Stimulated activated CD4-positive, alpha-beta T cell treated with anti-CD3 and anti-CD28 coated beads, Interleukin-12 subunit alpha, Interleukin-12 subunit beta, amount 100 ng/mL, for 4 hours (primary cell): Measurements from ENCODE around the gene INPP4B.
A peak's percentile ranks its signal among the peaks of the same experiment; 100 is the strongest.
"Not testable (repeated sequence)": the region's sequence is repeated elsewhere in the genome, so short reads cannot be mapped to it uniquely, and the experiment has no call there.

Source experiments
- DNase-seq: peaks from one replicate; pipeline ENCODE4 v3.0.0-alpha.2; 2020

INPP4B gene

DNA sequence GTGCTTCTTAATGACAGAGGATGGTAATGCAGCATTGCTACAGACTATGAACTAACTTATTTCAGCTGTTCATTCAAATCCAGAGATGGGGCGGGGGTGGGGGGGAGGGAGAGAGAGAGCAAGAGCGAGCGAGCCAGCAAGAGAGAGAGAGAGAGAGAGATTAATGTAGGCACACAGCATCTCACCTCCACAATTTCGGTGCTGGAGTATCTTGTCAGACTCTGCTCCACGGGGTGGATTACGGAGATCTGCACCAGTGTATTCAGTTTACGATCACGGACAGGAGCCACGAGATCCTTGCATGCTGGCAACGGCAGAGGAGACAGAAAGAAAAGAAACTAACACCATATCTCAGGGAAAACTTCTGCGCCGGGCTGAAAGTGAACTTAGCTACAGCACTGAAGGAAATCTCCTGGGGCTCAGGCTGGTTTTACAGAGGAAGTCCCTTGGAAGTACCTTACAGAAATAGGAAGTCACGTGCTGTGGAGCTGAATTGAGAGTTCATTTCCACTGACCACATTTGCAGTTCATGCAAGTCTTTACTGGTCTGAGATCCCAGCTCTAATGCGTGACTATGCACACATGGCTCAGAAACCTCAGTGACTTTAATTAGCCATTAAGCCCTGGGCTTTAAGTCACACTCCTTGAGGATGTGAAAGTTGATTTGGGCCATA, 440.9 kb downstream of the INPP4B start:
- DNase-seq, result peak; percentile 50

DNA sequence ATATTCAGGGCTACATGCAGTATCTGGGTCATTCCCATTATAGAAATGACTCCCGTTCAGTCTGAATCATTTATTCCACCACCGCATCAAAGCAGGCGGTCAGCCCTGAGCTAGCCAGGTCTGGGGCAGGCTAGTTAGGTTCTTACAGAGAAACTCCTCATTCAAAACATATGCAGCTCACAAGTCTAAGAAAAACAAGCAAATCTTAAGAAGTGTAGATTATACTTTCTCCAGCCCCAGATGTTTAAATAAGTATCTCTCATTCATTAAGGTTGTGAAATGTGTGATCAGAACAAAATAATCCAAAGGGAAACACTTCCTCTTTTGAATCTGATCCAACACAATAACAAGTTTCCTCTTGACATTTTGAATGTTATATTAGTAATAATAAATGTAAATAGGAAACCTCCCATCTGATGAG, 441.9 kb downstream of the INPP4B start:
- peak; percentile 38 for DNase-seq

DNA sequence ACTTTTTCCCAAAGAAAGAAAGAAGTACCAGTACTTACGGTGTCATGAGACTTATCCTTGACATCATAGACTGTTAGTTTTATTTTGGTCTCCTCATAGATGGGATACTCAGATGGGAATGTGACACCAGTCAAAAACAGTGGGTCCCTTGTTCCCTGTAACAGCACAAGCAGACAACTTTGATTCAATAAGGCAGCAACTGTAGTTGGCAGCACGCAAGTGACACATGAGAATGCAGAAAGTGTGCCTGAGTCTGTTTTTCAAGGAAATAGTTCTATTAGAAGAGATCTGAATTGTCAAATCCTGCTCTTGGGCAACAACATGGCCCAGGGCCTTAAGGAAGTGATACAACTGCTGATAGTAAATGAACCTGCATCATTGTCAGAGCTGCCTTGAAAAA, 443.2 kb downstream of the INPP4B start:
- no peak for DNase-seq

DNA sequence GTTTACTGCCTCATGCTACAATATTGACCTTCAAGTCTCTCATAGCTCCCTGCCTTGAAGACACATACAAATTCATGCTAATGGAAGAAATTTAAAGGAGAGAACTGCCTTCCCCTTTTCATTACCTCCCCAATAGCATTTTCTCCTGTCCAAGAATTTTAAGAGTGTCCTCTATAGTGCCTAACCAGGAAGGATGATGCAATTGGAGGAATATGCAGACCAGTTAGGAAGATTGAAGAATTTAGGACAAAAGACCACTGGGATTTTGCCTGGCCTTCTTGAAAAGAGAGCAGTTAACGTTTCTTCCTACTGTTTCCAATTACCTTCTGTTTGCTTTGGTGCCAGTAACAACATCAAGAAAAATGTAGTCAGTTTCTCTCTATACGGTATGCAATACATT, 443.9 kb downstream of the INPP4B start:
- no peak for DNase-seq

DNA sequence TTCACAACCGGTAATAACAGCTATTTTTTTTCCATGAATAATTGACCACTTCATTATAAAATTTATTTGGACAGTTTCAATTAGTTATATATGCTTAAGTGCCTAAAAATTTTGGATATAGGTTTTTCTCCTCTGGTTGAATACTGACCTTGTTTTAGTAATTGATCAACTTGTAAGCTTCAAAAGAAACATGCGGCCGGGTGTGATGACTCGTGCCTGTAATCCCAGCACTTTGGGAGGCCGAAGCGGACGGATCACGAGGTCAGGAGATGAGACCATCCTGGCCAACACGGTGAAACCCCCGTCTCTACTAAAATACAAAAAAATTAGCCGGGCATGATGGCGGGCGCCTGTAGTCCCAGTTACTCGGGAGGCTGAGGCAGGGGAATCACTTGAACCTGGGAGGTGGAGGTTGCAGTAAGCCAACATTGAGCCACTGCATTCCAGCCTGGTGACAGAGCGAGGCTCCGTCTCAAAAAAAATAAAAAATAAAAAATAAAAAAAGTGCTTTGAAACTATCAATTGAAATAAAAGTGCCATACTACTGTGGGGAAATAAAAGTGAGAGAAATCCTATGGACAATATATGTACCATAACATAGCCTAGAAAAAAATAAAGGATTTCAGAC, 448.6 kb downstream of the INPP4B start:
- not testable (repeated sequence) for DNase-seq

DNA sequence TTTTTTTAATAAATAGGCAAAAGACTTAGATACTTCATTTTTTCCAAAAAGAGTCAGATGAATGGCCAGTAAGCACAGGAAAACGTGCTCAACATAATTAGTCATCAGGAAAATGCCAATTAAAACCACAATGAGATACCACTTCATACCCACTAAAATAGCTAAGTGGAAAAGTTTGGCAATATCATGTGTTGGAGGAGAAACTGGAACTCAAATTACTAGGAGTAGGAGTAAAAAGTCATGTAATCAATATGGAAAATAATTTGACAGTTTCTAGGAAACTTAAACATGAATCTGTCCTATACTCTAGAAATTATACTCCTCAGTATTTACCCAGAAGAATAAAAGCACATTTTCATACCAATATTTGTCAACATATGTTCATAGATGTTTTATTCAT, 449.8 kb downstream of the INPP4B start:
- DNase-seq, result no peak

DNA sequence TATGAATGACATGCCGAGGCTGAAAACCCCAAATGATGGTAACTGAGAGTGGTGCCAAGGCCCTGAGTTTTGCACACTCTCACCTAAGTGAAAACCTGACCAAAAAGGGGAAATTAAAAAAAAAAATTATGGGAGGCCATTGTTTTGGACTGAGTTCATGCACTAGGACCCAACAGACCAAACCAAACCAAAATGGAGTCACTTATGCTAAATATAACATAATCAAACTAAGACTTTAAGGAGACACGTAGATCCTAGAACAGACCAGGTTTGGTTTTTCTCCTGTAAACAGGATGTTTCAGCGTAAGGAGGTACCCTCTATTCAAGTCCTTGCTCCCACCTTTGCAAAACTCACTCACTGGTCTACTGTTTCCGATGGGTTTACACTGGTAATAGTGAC, 453.0 kb downstream of the INPP4B start:
- DNase-seq, result no peak

DNA sequence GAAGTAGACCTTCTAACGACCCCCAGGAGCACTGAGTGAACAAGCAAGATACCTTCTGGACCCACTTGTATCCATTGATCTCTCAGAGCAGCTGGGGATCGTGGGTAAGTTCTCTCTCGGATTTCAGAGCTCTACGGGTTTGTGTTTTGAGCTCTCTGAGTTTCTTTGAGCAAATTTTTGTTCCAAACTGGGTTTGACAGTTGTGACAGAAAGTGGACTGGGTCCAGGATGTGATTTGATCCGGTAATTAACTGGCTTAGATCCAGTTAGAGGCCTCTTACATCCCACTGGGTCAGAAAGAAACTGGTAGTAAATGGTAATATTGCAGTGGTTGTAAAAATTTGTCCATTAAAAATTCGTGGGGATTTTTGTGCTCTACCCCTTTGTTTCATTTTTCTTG, 459.2 kb downstream of the INPP4B start:
- no peak for DNase-seq

DNA sequence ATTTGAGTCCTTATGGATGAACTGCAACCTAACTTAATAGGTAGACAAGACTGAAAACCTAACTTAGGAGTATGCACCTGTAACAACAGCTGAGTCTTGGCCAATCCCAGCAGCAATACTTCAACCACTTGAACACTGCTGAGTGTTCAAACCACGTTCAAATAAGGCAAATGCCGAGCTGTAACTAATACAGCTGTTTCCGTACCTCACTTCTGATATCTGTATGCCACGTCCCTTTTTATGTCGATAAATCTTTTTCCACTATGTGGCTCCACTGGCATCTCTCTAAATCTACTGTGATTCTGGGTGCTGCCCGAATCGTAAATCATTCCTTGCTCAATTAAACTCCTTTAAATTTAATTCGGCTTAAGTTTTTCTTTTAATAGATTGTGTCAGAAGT, 459.7 kb downstream of the INPP4B start:
- no peak for DNase-seq

DNA sequence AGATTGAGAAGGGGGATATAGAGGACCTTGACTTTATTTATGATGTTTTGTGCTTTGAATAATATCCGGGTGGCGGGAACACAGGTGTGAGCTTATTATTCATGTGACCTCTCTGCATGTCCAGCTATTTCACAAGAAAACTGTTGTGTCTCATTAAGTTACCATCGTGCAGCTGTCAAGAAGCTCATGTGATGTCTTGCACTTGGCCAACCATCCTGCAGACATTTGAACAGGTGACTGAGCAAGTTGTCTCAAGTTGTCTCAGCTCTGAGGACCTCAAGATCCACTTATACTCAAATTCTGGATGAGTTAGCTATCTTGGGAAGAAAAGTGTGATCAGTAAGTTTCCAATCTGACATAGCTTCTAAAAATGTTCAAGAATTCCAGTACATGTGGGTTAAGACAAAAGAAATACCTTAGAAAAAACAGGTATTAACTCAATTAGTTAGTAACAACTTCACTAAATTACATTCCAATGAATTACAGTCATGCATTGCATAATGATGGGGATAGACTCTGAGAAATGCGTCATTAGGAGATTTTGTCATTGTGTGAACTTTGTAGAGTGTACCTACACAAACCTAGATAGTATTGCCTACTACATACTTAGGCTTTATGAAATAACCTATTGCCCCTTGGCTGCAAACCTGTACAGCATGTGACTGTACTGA, 462.2 kb downstream of the INPP4B start:
- no peak for DNase-seq

DNA sequence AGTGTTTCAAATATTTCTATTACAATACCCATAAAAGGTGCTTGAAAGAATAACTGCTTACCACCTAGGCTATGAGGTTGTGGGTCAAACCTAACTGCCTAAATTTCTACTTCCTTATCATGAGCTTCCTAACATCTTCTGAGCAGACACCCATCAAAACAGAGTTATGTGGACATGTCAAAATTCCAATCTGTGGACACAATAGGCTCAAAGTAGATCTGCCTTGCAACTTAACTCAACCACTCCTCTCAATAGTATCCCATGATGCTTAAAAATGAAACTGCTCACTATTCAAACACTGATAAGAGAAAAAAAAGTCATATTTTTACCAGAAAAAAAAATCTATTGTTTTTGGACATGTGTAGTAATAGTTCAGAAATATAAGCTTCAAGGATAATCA, 462.7 kb downstream of the INPP4B start:
- DNase-seq, result no peak

DNA sequence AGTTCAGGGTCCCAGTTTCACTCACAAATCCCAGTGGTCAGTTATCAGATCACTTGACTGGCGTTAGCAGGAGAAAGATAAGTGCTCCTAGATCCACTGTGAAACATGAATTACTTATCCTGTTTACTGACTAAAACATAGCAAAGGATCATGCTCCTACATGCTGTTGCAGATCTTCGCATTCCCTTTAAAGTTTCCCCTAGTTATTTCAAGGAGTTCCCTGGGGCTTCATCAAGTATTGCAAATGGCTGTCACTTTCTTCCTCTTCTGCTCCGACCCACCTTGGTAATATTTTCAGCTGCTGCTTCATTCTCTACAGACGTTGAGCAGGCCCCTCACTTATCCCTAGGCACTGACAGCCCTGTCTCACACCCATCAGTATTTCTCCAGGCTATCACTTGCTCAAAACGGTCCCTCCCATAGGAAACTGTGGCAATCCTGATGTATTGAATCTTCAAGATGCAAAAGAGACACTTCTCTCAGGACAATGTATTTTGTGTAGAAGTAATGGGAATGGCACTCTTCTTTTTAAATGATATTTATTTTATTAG, 466.0 kb downstream of the INPP4B start:
- DNase-seq, result no peak

DNA sequence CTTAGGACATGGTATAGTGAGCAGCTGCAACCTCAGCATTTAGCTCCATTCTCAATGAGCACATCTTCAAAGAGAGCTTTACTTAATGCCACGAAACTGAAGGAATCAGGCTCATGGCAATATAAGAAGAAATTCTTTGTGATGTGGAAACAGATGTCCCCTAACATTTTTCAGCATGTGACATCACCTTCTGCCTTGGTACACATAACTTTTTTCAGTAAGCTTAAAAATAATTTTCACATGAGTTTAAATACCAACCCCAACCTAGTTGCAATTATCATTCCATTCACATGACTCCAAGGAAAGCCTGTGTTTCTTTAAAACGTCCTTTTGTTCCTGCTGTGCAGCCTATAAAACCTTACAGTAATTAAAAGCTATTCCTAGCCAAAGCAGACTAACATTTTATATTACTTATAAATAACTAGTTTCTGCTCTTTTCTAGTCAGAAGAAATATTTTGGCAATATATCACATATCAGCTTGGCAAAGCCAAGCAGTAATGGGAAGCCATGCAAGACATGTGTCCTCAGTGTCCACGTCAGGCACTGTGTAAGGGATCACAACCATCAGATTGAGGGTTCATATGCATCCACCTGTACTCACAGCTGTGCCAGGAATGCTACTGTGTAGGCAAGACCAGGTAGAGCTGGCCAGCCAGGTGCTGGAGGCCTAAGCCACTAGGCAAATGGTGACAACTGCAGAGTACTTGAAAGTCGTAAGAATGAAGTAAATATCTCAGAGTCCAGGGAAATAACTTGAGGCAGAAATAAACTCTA, 466.6 kb downstream of the INPP4B start:
- DNase-seq, result no peak

DNA sequence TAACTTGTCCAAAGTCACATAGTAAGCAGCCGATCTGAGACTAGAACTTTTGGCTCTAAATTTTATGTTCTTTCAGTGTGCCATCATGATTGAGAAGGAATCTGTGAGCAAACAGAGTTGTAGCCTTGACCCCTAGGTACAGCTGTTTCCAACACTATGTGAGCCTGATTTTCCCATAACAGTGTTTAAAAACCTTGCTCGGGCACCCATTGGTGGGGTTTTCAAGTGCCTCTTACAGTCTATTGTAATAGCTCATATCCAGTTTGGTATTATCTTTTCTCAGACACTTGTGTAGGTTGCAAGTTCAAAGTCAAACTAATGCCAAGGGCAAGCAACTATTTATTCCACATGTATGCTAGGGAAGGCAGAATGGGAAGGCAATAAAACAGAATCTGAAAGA, 467.9 kb downstream of the INPP4B start:
- DNase-seq, result no peak

DNA sequence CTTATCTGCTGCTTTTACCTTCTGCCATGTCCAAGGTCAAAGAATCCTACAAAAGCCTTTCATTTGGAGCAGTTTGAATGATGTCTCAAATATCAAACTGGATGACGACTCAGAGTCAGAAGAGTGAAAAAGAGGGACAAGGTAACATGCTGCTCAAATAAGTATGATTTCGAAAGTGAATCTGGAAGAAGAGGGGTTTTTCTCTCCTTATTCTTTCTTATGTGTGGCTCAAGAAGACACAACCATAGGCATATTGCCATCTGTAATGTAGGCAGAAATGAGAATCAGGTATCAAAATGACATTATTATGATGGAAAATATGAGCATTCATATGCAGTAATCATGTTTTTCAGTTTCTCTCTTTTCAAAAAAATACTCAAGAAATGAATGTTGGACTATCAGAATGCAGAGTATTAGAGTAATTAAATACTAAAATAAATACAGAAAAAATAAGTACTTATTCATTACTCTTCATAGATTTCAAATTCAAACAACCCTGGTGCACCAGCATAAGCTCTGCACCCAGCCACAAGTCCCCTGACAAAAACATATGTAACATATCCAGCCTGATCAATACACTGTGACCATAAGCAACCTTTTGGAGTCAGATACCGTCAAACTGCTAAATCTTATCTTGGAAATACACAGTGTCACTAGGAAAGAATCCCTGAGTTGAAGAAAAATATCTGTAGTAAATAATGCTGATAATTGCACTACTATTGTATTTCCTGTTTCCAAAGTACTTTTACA, 468.6 kb downstream of the INPP4B start:
- DNase-seq, result no peak

DNA sequence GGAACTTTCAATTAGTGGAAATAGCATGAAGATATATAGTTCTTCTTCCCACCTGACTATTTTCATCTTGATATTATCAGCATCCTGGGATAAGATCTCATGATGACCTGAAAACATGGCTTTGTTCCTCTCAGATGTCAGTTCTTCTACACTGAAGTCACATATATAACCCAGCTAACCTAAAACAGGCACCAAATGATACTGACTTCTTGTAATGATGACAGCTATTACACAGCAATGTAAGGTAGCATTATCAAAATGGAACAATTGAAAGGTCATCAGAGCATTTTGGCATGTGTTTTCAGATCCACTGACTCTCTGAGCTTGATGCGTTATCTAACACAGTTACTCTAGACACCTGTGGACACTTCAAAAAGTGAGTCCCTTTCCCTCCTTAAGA, 469.9 kb downstream of the INPP4B start:
- no peak for DNase-seq

DNA sequence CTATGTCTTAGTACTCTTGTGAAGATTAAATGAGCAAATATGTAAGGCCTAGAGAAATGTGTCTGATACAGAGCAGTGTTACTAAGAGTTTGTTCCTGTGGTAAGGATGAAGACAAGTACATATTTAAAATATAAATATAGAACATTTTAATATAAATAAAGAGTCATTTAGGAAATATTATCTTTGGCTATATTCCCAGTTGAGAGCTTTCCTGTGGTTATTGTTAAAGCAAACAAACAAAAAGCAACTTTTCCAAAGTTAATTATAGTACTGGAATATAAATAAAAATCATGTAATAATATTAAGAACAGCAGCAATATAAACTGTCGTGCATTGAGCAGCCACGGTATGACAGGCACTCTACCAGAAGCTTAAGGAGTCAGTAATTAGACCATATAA, 472.5 kb downstream of the INPP4B start:
- no peak for DNase-seq

DNA sequence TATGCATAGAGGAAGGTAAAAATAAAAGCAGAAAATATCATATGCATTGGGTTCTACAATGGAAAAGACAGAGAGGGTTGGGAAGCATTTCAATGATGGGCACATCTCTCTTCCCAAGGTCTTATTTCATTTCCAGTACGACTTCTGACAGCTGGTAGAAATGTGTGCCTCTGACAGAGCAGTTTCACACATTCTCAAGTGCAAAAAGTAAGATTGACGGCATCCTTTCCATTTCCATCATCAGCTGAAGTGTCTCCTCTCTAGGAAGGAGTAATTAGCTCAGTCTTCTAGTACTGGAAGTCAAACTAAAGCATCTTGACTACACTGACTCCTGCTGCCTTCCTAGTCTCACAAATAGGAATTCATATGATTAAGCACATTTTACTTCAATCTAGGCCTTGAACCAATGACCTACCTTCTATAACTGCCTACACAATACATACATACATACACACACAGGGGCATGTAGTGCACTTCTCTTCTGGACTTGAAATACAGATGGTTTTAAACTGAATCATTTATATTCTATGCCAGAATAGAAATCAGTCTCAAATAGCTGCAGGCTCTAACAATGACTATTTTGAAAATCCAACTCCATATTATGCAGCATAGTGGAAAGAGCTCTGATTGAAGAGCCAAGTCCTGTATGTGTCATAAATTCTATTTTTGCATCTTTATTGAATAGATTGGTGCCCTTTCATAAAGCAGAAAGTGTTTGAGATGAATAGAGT, 473.4 kb downstream of the INPP4B start:
- no peak for DNase-seq

DNA sequence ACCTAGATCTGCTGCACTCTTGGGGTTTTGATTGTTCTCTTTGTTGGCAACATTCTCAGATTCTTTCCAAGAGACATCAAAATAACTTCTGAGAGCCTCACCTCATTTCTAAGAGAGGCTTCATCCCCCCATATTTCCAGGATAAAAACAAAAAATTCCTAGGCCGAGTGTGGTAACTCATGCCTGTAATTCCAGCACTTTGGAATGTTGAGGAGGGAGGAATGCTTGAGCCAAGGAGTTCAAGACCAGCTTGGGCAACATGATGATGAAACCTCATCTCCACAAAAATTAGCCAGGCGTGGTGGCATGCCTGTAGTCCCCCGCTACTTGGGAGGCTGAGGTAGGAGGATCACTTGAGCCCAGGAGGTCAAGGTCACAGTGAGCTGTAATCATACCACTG, 477.0 kb downstream of the INPP4B start:
- no peak for DNase-seq

DNA sequence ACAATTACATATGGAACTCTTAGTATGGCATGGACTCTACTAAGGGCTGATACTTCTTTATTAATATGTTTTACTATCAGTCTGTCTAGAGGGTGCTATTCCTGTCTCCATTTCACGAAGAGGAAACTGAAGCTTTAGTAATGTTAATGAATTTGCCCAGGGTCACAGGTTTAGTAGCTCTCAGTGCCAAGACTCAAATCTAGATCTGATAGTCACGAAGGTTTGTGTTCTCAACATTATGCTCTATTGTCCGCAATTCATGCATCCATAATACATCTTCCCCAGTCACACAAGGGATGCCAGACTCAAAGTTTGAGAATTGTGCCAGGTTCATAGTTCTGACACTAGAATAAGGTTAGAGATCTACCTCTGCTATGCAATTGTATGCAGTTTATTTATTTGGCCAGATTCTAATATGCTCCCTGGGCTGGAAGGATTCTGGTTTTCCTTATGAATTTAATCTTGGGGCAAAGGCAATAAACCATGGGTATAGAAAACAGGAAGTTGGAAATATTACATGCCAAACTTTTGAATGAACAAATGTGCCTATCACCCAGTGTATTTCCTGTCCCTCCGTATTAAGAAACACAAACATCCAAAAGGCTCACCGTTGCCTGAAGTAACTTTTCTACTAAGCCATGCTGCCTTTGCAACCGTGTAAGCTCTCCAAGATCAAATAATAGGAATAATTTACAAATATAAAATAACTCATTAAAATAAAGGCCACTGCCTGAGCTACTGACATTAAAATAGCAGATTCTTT, 478.5 kb downstream of the INPP4B start:
- no peak for DNase-seq

DNA sequence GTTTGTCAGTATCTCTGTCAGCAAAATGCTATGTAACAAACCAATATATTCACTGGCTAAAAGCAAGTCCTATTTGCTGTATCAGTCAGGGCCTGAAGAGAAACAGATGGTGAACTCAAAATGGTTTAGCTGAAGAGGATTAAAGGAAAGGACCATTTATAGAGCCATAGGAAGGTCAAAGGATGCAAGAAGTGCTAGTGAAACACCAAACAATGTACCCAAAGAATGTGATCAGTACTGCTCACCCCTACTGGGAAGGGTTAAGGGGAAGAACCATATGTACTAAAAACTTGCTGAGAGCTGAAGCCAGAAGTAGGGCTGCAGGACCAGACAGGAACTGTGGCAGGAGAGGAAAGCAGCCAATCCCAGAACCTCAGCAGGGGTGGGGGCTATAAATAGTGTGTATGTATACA, 479.3 kb downstream of the INPP4B start:
- DNase-seq, result no peak
